Breast epithelium (tissue), 4 donors: ENCODE results near the gene COL15A1. TPM values are rescaled to one million over a fixed set of nuclear protein-coding genes. Genes with fewer than 3 reads are reported as not detected.

Experiments
- DNase-seq, 2 donors: peaks; one replicate each; pipeline ENCODE4 v3.0.0-alpha.2; 2019; ENCODE audit warnings: low spot score in 2 of 2
- H3K27ac ChIP-seq, 2 donors: fragments of 200-600 bp; sonication (generic) in 1 of 2; one replicate each; pipeline ENCODE4 v1.5.1; 2016 to 2019; ENCODE audit warnings: mild to moderate bottlenecking in 1 of 2
- H3K27me3 ChIP-seq, 2 donors: fragments of 200-600 bp; sonication (generic) in 1 of 2; one replicate each; pipeline versions ENCODE4 v1.5.1 to v1.6.0; 2017 to 2019; ENCODE audit warnings: control low read depth in 1 of 2, mild to moderate bottlenecking in 1 of 2
- H3K36me3 ChIP-seq: fragments of 200-600 bp; one replicate; pipeline ENCODE4 v1.5.1; 2019
- H3K4me1 ChIP-seq, 2 donors: fragments of 200-600 bp; sonication (generic); one replicate each; pipeline ENCODE4 v1.5.1; 2016 to 2019; ENCODE audit warnings: control low read depth in 1 of 2
- H3K4me3 ChIP-seq, 3 donors: fragments of 200-600 bp; sonication (generic); 1 replicate in 2 of 3; 2 replicates in 1 of 3; pipeline ENCODE4 v1.5.1; 2016 to 2019; ENCODE audit warnings: mild to moderate bottlenecking in 3 of 3, moderate library complexity in 2 of 3
- H3K9me3 ChIP-seq, 2 donors: fragments of 200-600 bp; sonication (generic) in 1 of 2; one replicate each; pipeline ENCODE4 v1.5.1; 2016 to 2019; ENCODE audit warnings: control low read depth in 1 of 2
- CTCF ChIP-seq, 3 donors: fragments of 450-650 bp; IDR thresholded peaks; one replicate each; pipeline ENCODE4 v1.5.1; 2016 to 2017; ENCODE audit warnings: antibody characterized with exemption in 3 of 3, mild to moderate bottlenecking in 3 of 3, moderate library complexity in 3 of 3
- POLR2A ChIP-seq: fragments of 450-650 bp; IDR thresholded peaks from one replicate; pipeline ENCODE4 v1.6.1; 2016; ENCODE audit warnings: antibody characterized with exemption, mild to moderate bottlenecking, moderate library complexity
- POLR2AphosphoS5 ChIP-seq, 3 donors: sonication (generic); formaldehyde crosslinking; IDR thresholded peaks; one replicate each; pipeline ENCODE4 v1.6.1; 2017; ENCODE audit warnings: antibody characterized with exemption in 3 of 3
- intact Hi-C: fragments of 100-400 bp; cut with DNase I; formaldehyde crosslinking; loops from one replicate; pipeline ENCODE4 v1.15.1; 2023; ENCODE audit warnings: low total_unique reads
- total RNA-seq, 3 donors: library from RNA; depleted of rRNA; stranded (reverse); fragments of >200 nt; gene quantifications; one replicate each; pipeline ENCODE4 v1.1.0, GENCODE V29; 2016

The COL15A1 gene
- total RNA-seq, 3 donors from 2014 or later: 13.9 to 47.8 (median 32.4) TPM

DNA sequence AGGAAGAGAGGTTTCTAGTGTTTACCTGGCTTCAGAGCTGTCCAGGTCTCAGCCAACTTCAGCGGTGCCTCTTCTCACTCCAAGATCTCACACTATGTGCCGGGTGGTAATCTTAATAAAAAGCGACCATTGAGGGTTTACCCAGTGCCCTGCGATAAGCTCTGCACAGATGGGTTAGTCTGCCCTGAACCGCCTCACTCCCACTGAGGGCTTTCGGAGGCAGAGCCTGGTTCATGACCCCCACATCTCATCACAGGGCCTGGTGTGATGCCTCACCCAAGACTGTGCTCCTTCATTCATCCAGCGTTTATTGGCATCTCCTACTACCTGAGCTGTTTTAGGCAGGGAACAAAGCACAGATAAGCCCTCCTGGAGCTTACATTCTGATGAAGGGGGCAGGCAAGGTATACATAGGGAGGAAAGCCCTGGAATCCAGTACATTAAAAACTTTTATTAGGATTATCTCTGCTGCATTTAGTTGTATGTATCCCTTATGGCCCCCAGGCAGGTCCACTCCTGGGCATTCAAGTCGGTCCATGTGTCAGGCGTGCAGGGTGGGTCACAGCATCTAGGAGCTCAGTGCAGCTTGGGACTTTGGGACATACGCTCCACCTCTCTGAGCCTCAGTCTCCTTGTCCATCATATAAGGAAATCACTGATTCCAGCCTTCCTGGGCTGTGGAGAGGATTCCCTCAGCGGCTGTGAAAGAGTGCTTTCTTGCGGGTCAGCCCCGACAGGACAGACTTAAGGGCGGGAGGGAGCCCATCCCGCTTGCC, 613 bp upstream of the COL15A1 start:
- Histone ChIP-seq H3K27ac (peak overlapping the region; percentile 42 to 81), H3K4me1 (peaks cover 0 to 5% of the 10 kb centered on the region in 2 donors)
- TF ChIP-seq POLR2A (no peak), CTCF (IDR thresholded peaks at IDR 0.05) (no peak), POLR2AphosphoS5 (IDR thresholded peaks at IDR 0.05) (no peak)

DNA sequence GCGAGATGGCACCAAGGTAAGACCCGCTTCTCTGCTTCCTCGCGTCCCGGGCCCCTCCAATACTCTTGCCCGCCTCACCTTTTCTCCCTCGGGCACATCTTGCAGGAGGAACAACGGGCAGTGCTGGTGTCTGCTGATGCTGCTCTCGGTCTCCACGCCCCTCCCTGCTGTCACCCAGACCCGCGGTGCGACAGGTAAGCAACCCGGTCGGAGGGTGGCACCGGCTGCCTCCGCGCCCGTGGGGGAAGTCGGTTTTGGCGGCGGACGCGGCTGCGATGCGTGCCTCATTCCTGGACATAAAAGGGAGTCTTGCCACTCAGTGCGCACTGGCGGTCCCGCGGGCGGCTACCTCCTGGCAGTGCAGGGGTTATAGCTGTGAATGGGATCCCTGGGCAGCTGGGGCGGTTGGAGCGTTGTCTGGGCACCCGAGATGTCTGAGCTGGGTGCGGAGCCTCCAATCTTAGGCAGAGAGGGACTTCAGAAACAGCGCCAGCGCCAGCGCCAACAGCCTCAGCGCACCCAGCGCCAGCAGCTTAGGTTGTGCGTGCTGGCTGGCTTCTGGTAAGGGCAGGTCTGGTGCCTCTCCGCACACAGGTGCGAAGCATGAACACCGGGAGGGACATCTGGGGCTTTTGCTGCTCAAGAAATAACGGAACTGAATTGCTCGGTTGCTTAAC, 488 bp downstream of the COL15A1 start:
- Histone ChIP-seq H3K9me3 (no peaks in the 10 kb centered on the region), H3K36me3 (no peaks in the 10 kb centered on the region), H3K27me3 (peaks cover 0 to 42% of the 10 kb centered on the region in 2 donors), H3K4me3 (peak overlapping the region; percentile 56 to 67 (median 65)), H3K27ac (peak overlapping the region; percentile 42 to 81), H3K4me1 (peaks cover 0 to 5% of the 10 kb centered on the region in 2 donors)
- TF ChIP-seq POLR2AphosphoS5 (IDR thresholded peaks at IDR 0.05) (peak in 1 of 3 donors; percentile 12), CTCF (IDR thresholded peaks at IDR 0.05) (no peak), POLR2A (no peak)
- DNase-seq: no peak
- intact Hi-C loops: no loop called here

More for the DNA sequence above, 613 bp upstream of the COL15A1 start:
- Histone ChIP-seq H3K36me3 (no peaks in the 10 kb centered on the region), H3K4me3 (peak overlapping the region; percentile 56 to 67 (median 65)), H3K9me3 (no peaks in the 10 kb centered on the region), H3K27me3 (peaks cover 0 to 42% of the 10 kb centered on the region in 2 donors)
- intact Hi-C loops: loop anchor here (2.0 kb wide), 1 partner anchor 20 kb away; no protein-coding TSS in a partner anchor
- no peak for DNase-seq

DNA sequence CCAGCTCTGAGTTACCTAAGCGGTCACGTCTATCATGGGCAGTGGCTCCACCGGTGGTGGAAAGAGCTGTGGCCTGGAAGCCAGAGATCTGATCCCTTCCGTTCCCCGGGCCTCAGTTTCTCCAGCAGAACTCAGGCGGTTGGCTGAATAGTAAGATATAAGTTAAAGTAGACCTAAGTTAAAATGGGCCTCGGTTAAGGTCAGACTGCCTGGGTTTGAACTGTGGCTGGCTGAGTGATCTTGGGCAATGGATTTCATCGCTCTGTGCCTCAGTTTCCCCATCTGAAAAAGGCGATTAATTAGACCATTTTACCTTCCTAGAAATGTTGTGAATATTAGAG, 997 bp downstream of the COL15A1 start:
- Histone ChIP-seq H3K4me1 (peaks cover 0 to 5% of the 10 kb centered on the region in 2 donors), H3K27ac (peak overlapping the region; percentile 42 to 81), H3K36me3 (no peaks in the 10 kb centered on the region), H3K9me3 (no peaks in the 10 kb centered on the region), H3K27me3 (peaks cover 0 to 42% of the 10 kb centered on the region in 2 donors), H3K4me3 (peak overlapping the region; percentile 56 to 67 (median 65))
- intact Hi-C loops: no loop called here
- TF ChIP-seq POLR2AphosphoS5 (IDR thresholded peaks at IDR 0.05): no peak
- TF ChIP-seq CTCF (IDR thresholded peaks at IDR 0.05): no peak
- TF ChIP-seq POLR2A: no peak
- no peak for DNase-seq

DNA sequence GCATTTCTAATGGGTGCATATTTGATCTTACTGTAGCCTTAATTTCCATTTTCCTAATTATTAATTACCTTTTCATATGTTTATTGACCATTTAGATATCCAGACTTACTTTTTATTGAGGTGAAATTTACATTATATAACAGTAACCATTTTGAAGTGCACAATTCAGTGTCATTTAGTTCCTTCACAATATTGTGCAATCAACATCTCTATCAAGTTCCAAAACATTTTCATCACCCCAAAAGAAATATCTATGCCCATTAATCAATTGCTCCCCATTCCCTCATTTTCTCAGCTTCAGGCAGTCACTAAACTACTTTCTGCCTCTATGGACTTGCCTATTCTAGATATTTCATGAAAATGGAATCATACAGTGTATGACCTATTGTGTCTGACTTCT, 5.9 kb downstream of the COL15A1 start:
- H3K4me1 ChIP-seq: peaks cover 0 to 4% of the 10 kb centered on the region in 2 donors
- no peak overlapping the region for H3K4me3 ChIP-seq
- no peaks in the 10 kb centered on the region for H3K36me3 ChIP-seq
- no peak for DNase-seq
- H3K27me3 ChIP-seq: peaks cover 0 to 23% of the 10 kb centered on the region in 2 donors
- no peak for TF ChIP-seq CTCF (IDR thresholded peaks at IDR 0.05)
- no peak for TF ChIP-seq POLR2AphosphoS5 (IDR thresholded peaks at IDR 0.05)
- TF ChIP-seq POLR2A: no peak
- intact Hi-C loops: no loop called here
- H3K9me3 ChIP-seq: no peaks in the 10 kb centered on the region
- H3K27ac ChIP-seq: no peak overlapping the region

DNA sequence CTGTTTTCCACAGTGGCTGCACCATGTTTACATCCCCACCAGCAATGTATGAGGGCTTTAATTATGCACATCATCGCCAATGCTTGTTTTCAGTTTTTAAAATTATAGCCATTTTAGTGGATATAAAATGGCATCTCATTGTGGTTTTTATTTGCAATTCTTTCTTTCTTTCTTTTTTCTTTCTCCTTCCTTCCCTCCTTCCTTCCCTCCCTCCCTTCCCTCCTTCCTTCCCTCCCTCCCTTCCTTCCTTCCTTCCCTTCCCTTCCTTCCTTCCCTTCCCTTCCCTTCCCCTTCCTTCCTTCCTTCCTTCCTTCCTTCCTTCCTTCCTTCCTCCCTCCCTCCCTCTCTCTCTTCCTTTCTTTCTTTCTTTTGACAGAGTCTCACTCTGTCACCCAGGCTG, 6.6 kb downstream of the COL15A1 start:
- TF ChIP-seq CTCF (IDR thresholded peaks at IDR 0.05) (no peak), POLR2A (no peak), POLR2AphosphoS5 (IDR thresholded peaks at IDR 0.05) (no peak)
- intact Hi-C loops: no loop called here
- H3K4me1 ChIP-seq: no peaks in the 10 kb centered on the region
- H3K27me3 ChIP-seq: peaks cover 0 to 16% of the 10 kb centered on the region in 2 donors
- H3K4me3 ChIP-seq: no peak overlapping the region
- no peak overlapping the region for H3K27ac ChIP-seq
- DNase-seq: no peak
- no peaks in the 10 kb centered on the region for H3K36me3 ChIP-seq
- no peaks in the 10 kb centered on the region for H3K9me3 ChIP-seq
